ENCODE data around the gene TBC1D16.

DNA sequence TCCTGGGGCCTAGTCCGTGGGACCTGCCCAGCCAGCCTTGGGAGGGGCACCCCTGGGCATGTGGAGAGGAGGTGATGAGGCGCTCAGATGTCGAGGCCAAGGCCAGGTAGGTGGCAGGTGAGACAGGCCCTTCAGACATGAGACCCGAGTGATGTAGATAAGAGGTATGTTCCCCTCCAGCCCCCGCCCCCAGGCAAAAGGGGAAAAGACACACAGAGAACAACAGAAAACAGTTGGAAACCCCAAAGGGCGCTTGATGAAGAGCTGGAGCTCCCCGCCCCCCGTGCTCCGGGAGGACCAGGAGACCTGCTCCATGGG lies 101.1 kb downstream of the TBC1D16 start:
- TF ChIP-seq, protein P1, sequence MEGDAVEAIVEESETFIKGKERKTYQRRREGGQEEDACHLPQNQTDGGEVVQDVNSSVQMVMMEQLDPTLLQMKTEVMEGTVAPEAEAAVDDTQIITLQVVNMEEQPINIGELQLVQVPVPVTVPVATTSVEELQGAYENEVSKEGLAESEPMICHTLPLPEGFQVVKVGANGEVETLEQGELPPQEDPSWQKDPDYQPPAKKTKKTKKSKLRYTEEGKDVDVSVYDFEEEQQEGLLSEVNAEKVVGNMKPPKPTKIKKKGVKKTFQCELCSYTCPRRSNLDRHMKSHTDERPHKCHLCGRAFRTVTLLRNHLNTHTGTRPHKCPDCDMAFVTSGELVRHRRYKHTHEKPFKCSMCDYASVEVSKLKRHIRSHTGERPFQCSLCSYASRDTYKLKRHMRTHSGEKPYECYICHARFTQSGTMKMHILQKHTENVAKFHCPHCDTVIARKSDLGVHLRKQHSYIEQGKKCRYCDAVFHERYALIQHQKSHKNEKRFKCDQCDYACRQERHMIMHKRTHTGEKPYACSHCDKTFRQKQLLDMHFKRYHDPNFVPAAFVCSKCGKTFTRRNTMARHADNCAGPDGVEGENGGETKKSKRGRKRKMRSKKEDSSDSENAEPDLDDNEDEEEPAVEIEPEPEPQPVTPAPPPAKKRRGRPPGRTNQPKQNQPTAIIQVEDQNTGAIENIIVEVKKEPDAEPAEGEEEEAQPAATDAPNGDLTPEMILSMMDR (conservative IDR thresholded peaks at IDR 0.05 in 1 of 2, IDR thresholded peaks at IDR 0.05 in 1 of 2; ENCODE audit: low read depth in 1 of 2, low read length in 2 of 2), result no peak
- no peak for TF ChIP-seq EZH2 (IDR thresholded peaks at IDR 0.05; ENCODE audit: low read length, missing control alignments)
